Measurements from ENCODE around the gene VPS35L. TPM values are rescaled to one million over a fixed set of nuclear protein-coding genes. Genes with fewer than 3 reads are reported as not detected.
"Not testable (repeated sequence)": the region's sequence is repeated elsewhere in the genome, so short reads cannot be mapped to it uniquely, and the experiment has no call there.

Gene VPS35L
- total RNA-seq, 1 donor from 2014 or later: 38.1 TPM

DNA sequence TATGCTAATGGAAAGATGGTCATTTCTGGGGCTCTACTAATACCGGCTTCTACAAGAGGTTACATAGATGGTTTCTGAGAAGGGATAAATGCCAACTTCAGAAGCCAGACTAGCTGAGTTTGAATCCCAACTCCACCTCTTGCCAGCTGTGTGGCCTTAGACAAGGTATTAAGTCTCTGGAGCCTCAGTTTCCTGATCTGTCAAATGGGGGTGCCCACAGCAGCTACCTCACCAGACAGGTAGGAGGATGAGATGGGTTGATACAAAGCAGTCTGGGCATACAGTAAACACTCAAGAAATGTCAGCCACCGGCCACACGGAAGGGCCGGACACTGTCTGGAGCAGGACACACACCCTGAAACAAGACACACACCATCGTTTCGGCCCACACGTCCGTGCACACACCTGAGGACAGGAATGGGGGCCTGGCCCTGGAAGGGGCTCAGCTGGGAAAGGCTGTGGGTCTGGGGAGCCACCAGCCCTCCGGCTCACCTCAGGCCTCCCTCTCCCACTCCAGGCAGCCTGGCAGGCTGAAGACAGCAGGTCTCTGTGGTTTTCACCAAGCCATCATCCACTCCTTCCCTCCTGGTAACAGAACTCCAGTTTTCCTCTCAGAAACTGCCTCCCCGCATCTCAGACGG, 157.0 kb downstream of the VPS35L start:
- peaks cover 27 to 40% (median 38%) of the 10 kb centered on the region in 3 donors for H3K4me1 ChIP-seq (ENCODE audit: control insufficient read depth in 3 of 3, insufficient read depth in 3 of 3, low read length in 3 of 3)
- H3K9me3 ChIP-seq (ENCODE audit: control insufficient read depth in 3 of 3, low read length in 3 of 3): no peaks in the 10 kb centered on the region
- peaks cover 27 to 53% (median 50%) of the 10 kb centered on the region in 3 donors for H3K36me3 ChIP-seq (ENCODE audit: control insufficient read depth in 3 of 3, insufficient read depth in 3 of 3, low read length in 3 of 3)
- no peak overlapping the region for H3K4me3 ChIP-seq (ENCODE audit: low read length in 3 of 3)
- no peak overlapping the region for H3K9ac ChIP-seq (ENCODE audit: low read depth in 1 of 3, low read length in 3 of 3)
- no peak overlapping the region for H3K27ac ChIP-seq (ENCODE audit: low read depth, low read length)
- H3K27me3 ChIP-seq (ENCODE audit: control insufficient read depth in 3 of 3, insufficient read depth in 3 of 3, low read length in 3 of 3): no peaks in the 10 kb centered on the region

DNA sequence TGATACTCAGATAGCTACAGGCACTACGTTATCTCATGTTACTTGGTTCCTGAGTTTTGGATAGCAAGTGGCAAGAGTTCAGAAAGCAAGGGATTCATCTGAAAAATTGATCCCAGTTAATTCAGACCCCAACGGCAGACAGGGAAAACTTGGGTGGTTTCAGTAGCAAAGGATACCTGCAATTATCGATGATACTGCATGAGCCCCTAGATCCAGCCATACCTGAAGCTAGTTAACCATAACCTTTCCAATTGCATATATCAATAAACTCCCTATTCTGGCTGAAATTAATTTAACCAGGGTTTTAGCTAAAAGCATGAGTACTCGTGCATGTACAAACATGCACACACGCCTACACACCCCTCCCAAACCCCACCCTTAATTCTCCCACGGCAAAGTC, 158.2 kb downstream of the VPS35L start:
- Histone ChIP-seq H3K27me3 (ENCODE audit: control insufficient read depth in 3 of 3, insufficient read depth in 3 of 3, low read length in 3 of 3) (no peaks in the 10 kb centered on the region), H3K9ac (ENCODE audit: low read depth in 1 of 3, low read length in 3 of 3) (no peak overlapping the region), H3K9me3 (ENCODE audit: control insufficient read depth in 3 of 3, low read length in 3 of 3) (no peaks in the 10 kb centered on the region), H3K27ac (ENCODE audit: low read depth, low read length) (no peak overlapping the region), H3K4me3 (ENCODE audit: low read length in 3 of 3) (no peak overlapping the region), H3K36me3 (ENCODE audit: control insufficient read depth in 3 of 3, insufficient read depth in 3 of 3, low read length in 3 of 3) (peaks cover 26 to 48% (median 44%) of the 10 kb centered on the region in 3 donors), H3K4me1 (ENCODE audit: control insufficient read depth in 3 of 3, insufficient read depth in 3 of 3, low read length in 3 of 3) (peaks cover 21 to 41% (median 38%) of the 10 kb centered on the region in 3 donors)

DNA sequence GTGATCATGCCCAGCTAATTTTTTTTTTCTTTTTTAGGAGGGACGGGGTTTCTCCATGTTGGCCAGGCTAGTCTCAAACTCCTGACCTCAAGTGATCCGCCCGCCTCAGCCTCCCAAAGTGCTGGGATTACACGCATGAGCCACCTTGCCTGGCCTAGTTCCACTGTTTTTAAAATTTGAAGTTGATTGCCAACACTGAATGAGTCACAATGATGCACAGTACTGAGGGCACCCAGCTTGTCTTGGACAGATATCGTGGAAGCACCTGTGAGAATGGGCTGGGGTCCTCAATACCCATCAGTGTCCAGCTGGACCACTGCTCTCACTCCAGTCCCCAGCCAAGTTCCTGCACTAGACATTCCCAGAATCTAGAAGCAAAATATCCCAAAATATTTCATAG, 160.1 kb downstream of the VPS35L start:
- H3K27me3 ChIP-seq (ENCODE audit: control insufficient read depth in 3 of 3, insufficient read depth in 3 of 3, low read length in 3 of 3): no peaks in the 10 kb centered on the region
- no peaks in the 10 kb centered on the region for H3K9me3 ChIP-seq (ENCODE audit: control insufficient read depth in 3 of 3, low read length in 3 of 3)
- H3K9ac ChIP-seq (ENCODE audit: low read depth in 1 of 3, low read length in 3 of 3): no peak overlapping the region
- peaks cover 14 to 29% (median 28%) of the 10 kb centered on the region in 3 donors for H3K36me3 ChIP-seq (ENCODE audit: control insufficient read depth in 3 of 3, insufficient read depth in 3 of 3, low read length in 3 of 3)
- H3K27ac ChIP-seq (ENCODE audit: low read depth, low read length): no peak overlapping the region
- H3K4me1 ChIP-seq (ENCODE audit: control insufficient read depth in 3 of 3, insufficient read depth in 3 of 3, low read length in 3 of 3): peaks cover 26 to 34% (median 30%) of the 10 kb centered on the region in 3 donors
- no peak overlapping the region for H3K4me3 ChIP-seq (ENCODE audit: low read length in 3 of 3)

DNA sequence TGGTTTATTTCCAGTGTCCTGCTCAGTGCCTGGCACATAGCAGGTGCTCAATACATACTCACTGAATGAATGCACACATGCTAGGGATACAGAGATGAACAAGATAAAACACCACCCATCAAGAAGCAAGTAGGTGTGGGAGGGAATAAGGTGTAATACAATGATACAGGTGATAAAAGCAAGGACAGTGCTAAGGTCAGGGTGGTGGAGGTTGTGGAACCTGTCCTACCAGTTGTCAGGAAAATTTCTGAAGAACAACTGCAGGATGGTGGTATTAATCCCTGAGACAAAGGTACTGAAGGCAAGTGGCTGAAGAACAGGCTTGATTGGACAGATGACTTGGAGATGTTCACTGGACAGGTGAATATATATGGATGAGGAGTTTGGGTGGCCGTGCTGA, 160.7 kb downstream of the VPS35L start:
- peaks cover 22 to 30% (median 27%) of the 10 kb centered on the region in 3 donors for H3K4me1 ChIP-seq (ENCODE audit: control insufficient read depth in 3 of 3, insufficient read depth in 3 of 3, low read length in 3 of 3)
- peak overlapping the region in 1 of 3 donors; percentile 14 for H3K9ac ChIP-seq (ENCODE audit: low read depth in 1 of 3, low read length in 3 of 3)
- H3K4me3 ChIP-seq (ENCODE audit: low read length in 3 of 3): peak overlapping the region in 1 of 3 donors; percentile 49
- no peaks in the 10 kb centered on the region for H3K27me3 ChIP-seq (ENCODE audit: control insufficient read depth in 3 of 3, insufficient read depth in 3 of 3, low read length in 3 of 3)
- H3K36me3 ChIP-seq (ENCODE audit: control insufficient read depth in 3 of 3, insufficient read depth in 3 of 3, low read length in 3 of 3): peaks cover 14 to 28% (median 27%) of the 10 kb centered on the region in 3 donors
- no peak overlapping the region for H3K27ac ChIP-seq (ENCODE audit: low read depth, low read length)
- no peaks in the 10 kb centered on the region for H3K9me3 ChIP-seq (ENCODE audit: control insufficient read depth in 3 of 3, low read length in 3 of 3)

DNA sequence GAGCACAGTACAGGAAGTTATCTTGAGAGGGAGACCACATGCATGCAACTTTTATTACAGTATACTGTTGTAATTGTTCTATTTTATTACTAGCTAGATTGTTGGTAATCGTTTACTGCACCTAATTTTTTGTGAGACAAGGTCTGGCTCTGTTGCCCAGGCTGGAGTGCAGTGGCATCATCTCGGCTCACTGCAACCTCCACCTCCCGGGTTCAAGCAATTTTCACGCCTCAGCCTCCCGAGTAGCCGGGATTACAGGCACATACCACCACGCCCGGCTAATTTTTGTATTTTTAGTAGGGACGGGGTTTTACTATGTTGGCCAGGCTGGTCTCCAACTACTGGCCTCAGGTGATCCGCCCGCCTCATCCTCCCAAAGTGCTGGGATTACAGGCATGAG, 161.2 kb downstream of the VPS35L start:
- peaks cover 21 to 30% (median 24%) of the 10 kb centered on the region in 3 donors for H3K4me1 ChIP-seq (ENCODE audit: control insufficient read depth in 3 of 3, insufficient read depth in 3 of 3, low read length in 3 of 3)
- H3K4me3 ChIP-seq (ENCODE audit: low read length in 3 of 3): peak overlapping the region; percentile 91 to 100 (median 98)
- peaks cover 13 to 26% (median 21%) of the 10 kb centered on the region in 3 donors for H3K36me3 ChIP-seq (ENCODE audit: control insufficient read depth in 3 of 3, insufficient read depth in 3 of 3, low read length in 3 of 3)
- not testable (repeated sequence) for H3K27ac ChIP-seq (ENCODE audit: low read depth, low read length); H3K27me3 ChIP-seq (ENCODE audit: control insufficient read depth in 3 of 3, insufficient read depth in 3 of 3, low read length in 3 of 3); H3K9me3 ChIP-seq (ENCODE audit: control insufficient read depth in 3 of 3, low read length in 3 of 3)
- peak overlapping the region in 1 of 3 donors; percentile 94 for H3K9ac ChIP-seq (ENCODE audit: low read depth in 1 of 3, low read length in 3 of 3)

DNA sequence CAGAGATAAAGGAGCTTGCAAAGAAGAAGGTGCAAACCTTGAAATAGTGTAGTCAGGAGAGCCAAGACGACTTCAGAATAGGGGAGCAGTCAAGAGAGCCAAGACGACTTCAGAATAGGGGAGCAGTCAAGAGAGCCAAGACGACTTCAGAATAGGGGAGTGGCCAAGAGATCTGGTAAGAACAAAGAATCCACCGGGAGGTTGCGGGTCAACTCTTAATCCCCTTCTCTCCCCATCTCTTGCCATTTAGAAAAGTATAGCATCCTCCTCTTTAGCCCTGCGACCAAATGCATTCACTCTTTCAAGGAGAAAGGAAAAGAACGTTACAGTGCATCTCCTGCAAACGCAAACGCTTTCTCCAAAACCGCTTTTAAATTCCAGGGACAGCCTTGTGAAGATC, 161.8 kb downstream of the VPS35L start:
- no peaks in the 10 kb centered on the region for H3K27me3 ChIP-seq (ENCODE audit: control insufficient read depth in 3 of 3, insufficient read depth in 3 of 3, low read length in 3 of 3)
- H3K9me3 ChIP-seq (ENCODE audit: control insufficient read depth in 3 of 3, low read length in 3 of 3): no peaks in the 10 kb centered on the region
- peak overlapping the region; percentile 77 to 94 (median 88) for H3K9ac ChIP-seq (ENCODE audit: low read depth in 1 of 3, low read length in 3 of 3)
- peak overlapping the region; percentile 59 for H3K27ac ChIP-seq (ENCODE audit: low read depth, low read length)
- H3K4me1 ChIP-seq (ENCODE audit: control insufficient read depth in 3 of 3, insufficient read depth in 3 of 3, low read length in 3 of 3): peaks cover 21 to 30% (median 24%) of the 10 kb centered on the region in 3 donors
- peaks cover 11 to 20% (median 17%) of the 10 kb centered on the region in 3 donors for H3K36me3 ChIP-seq (ENCODE audit: control insufficient read depth in 3 of 3, insufficient read depth in 3 of 3, low read length in 3 of 3)
- peak overlapping the region; percentile 91 to 100 (median 98) for H3K4me3 ChIP-seq (ENCODE audit: low read length in 3 of 3)

DNA sequence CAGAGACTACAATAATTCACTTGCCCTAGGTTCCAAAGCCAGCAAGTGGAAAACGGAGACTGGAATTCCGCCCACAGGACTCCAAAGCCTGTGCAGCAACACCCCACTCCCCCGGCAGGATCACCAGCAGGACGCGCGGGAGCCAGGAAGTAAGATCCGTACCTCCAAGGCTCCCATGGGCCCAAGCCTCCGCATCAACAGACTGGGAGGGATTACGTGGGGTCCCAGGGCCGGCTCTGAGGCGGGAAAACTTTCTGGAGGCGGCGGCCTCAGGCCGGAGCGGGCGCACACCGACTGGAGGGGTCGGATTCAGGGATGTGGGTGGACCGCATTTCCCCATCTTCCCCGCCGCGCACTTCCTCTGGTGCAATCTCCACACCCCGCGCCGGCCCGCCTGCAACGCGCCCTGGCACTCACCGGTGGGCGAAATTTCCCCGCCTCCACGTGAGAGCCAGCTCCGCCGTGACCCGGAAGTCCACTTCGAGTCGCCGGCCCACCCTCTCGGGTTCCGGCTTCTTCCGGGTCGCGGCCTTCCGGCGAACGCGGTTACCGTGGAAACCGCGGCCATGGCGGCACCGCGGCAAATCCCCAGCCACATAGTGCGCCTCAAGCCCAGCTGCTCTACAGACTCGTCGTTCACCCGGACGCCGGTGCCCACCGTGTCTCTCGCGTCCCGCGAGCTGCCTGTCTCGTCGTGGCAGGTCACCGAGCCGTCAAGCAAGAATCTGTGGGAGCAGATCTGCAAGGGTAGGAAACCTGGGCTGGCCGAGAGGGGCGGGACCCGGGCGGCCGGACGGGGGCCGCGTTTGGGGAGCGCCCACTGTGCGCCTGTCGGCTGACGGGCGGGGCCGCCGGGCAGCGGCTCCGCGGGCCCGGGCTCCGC, 162.5 kb downstream of the VPS35L start, which contains the start of the genes IQCK and KNOP1:
Gene IQCK, plus strand, starts transcription at position 531 of the 883 bp plus-strand sequence. Its CDS starts 36 bp downstream, at position 567.
Gene KNOP1, minus strand, starts transcription at position 487 of the 883 bp plus-strand sequence. CDS start 3,192 bp downstream, outside the sequence.
- H3K4me1 ChIP-seq (ENCODE audit: control insufficient read depth in 3 of 3, insufficient read depth in 3 of 3, low read length in 3 of 3): peaks cover 21 to 30% (median 24%) of the 10 kb centered on the region in 3 donors
- H3K9me3 ChIP-seq (ENCODE audit: control insufficient read depth in 3 of 3, low read length in 3 of 3): no peaks in the 10 kb centered on the region
- H3K4me3 ChIP-seq (ENCODE audit: low read length in 3 of 3): peak within 1 kb of the TSS; percentile 91 to 100 (median 98)
- peaks cover 7 to 14% (median 14%) of the 10 kb centered on the region in 3 donors for H3K36me3 ChIP-seq (ENCODE audit: control insufficient read depth in 3 of 3, insufficient read depth in 3 of 3, low read length in 3 of 3)
- peak within 1 kb of the TSS; percentile 77 to 94 (median 88) for H3K9ac ChIP-seq (ENCODE audit: low read depth in 1 of 3, low read length in 3 of 3)
- H3K27ac ChIP-seq (ENCODE audit: low read depth, low read length): peak within 1 kb of the TSS; percentile 59
- no peaks in the 10 kb centered on the region for H3K27me3 ChIP-seq (ENCODE audit: control insufficient read depth in 3 of 3, insufficient read depth in 3 of 3, low read length in 3 of 3)

DNA sequence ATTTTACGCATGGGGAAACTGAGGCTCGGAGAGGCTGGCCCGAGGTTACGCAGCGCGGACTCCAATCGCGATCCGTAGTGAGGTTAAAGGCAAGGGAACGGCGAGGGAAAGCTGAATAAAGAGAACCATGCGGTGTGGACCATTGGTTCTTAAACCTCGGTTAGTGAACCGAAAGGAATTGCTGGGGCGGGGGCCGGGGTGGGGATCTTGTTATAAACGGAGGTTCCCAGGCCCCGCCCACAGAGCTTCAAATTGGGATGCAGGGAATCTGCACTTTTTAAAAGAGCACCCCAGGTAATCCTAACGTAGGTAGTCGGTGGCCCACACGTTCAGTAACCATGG, 163.1 kb downstream of the VPS35L start:
- peaks cover 5 to 13% (median 12%) of the 10 kb centered on the region in 3 donors for H3K36me3 ChIP-seq (ENCODE audit: control insufficient read depth in 3 of 3, insufficient read depth in 3 of 3, low read length in 3 of 3)
- no peaks in the 10 kb centered on the region for H3K27me3 ChIP-seq (ENCODE audit: control insufficient read depth in 3 of 3, insufficient read depth in 3 of 3, low read length in 3 of 3)
- H3K4me1 ChIP-seq (ENCODE audit: control insufficient read depth in 3 of 3, insufficient read depth in 3 of 3, low read length in 3 of 3): peaks cover 21 to 30% (median 24%) of the 10 kb centered on the region in 3 donors
- H3K27ac ChIP-seq (ENCODE audit: low read depth, low read length): peak overlapping the region; percentile 59
- peak overlapping the region; percentile 77 to 94 (median 86) for H3K9ac ChIP-seq (ENCODE audit: low read depth in 1 of 3, low read length in 3 of 3)
- peak overlapping the region; percentile 91 to 100 (median 98) for H3K4me3 ChIP-seq (ENCODE audit: low read length in 3 of 3)
- H3K9me3 ChIP-seq (ENCODE audit: control insufficient read depth in 3 of 3, low read length in 3 of 3): no peaks in the 10 kb centered on the region

DNA sequence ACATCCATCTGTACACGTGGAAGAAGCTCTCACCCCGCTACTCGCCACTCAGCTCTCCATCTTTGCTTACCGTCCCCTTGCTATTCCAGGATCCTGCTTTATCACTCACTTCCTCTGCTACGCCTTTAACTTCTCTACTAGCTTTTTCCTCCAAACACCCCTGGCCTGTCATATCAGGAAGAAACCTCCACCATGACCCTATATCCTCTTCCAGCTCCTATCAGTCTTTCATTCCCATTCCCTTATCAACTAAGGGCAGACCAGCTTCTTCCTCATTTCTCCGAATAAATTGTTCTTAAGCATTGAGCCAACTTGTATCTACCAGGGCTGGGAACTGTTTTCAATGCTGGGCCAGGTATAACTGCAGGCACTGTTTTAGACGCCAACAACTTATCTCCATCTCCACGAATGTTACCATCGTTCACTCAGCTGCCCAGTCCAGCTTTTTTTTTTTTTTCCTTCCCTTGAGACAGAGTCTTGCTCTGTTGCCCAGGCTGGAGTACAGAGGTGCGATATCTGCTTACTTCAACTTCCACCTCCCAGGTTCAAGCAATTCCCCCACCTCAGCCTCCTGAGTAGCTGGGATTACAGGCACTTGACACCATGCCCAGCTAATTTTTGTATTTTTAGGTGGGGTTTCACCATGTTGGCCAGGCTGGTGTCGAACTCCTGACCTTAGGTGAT, 166.9 kb downstream of the VPS35L start:
- no peaks in the 10 kb centered on the region for H3K27me3 ChIP-seq (ENCODE audit: control insufficient read depth in 3 of 3, insufficient read depth in 3 of 3, low read length in 3 of 3)
- H3K4me1 ChIP-seq (ENCODE audit: control insufficient read depth in 3 of 3, insufficient read depth in 3 of 3, low read length in 3 of 3): peaks cover 7 to 15% (median 8%) of the 10 kb centered on the region in 3 donors
- H3K36me3 ChIP-seq (ENCODE audit: control insufficient read depth in 3 of 3, insufficient read depth in 3 of 3, low read length in 3 of 3): no peaks in the 10 kb centered on the region
- H3K9ac ChIP-seq (ENCODE audit: low read depth in 1 of 3, low read length in 3 of 3): no peak overlapping the region
- no peak overlapping the region for H3K27ac ChIP-seq (ENCODE audit: low read depth, low read length)
- H3K4me3 ChIP-seq (ENCODE audit: low read length in 3 of 3): no peak overlapping the region
- H3K9me3 ChIP-seq (ENCODE audit: control insufficient read depth in 3 of 3, low read length in 3 of 3): no peaks in the 10 kb centered on the region
